Sigmoid colon (tissue), 4 donors: Measurements from ENCODE around the gene OGFR.

Experiments
- EP300 ChIP-seq, 4 donors: sonication (generic); formaldehyde crosslinking; IDR thresholded peaks; one replicate each; pipeline ENCODE4 v1.6.1; 2017; ENCODE audit warnings: antibody characterized with exemption in 4 of 4
- POLR2AphosphoS5 ChIP-seq, 4 donors: sonication (generic); formaldehyde crosslinking; IDR thresholded peaks; one replicate each; pipeline ENCODE4 v1.6.1; 2017; ENCODE audit warnings: antibody characterized with exemption in 4 of 4
- TF ChIP-seq, protein P1 (sequence below), 4 experiments: fragments of 450-650 bp in 3 of 4; fragments of 200-600 bp in 1 of 4; IDR thresholded peaks; one replicate each; pipeline ENCODE4 v1.5.1; 2016 to 2019; ENCODE audit warnings: antibody characterized with exemption in 4 of 4, mild to moderate bottlenecking in 3 of 4, moderate library complexity in 2 of 4

DNA sequence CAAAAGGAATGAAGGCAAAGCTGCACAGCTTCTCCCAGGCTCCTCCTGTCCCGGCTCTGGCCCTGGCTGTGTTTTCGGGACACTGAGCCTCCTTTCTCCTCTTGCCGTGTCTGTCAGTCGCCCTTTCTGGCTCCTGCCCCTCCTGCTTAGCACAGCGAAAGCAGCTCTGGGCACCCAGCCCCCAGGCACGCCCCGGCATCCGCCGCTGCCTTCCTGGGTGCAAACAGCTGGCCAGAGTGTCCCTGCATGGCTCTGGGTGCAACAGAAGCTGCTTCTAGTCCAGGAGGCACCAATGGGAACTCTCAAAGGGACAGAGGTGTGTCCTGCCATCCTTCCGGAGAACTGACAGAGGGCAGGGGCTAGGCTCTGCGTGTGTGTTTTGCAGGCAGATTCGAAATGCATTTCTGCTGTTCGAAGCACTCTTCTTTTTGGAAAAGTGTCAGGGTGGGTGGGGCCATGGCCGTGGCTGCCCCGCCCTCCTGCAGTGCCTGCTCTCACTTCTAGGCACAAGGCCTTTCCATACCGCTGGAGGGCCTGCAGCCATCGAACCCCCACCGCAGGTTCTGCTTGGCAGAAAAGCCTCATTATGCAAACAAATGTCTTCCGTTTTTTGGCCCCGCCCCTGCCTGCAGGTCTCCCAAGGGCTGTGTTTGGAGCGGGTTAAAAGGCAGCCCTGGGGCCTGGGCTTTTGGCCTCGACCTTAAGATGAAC is 27.7 kb downstream of the OGFR start:
- TF ChIP-seq, protein P1, sequence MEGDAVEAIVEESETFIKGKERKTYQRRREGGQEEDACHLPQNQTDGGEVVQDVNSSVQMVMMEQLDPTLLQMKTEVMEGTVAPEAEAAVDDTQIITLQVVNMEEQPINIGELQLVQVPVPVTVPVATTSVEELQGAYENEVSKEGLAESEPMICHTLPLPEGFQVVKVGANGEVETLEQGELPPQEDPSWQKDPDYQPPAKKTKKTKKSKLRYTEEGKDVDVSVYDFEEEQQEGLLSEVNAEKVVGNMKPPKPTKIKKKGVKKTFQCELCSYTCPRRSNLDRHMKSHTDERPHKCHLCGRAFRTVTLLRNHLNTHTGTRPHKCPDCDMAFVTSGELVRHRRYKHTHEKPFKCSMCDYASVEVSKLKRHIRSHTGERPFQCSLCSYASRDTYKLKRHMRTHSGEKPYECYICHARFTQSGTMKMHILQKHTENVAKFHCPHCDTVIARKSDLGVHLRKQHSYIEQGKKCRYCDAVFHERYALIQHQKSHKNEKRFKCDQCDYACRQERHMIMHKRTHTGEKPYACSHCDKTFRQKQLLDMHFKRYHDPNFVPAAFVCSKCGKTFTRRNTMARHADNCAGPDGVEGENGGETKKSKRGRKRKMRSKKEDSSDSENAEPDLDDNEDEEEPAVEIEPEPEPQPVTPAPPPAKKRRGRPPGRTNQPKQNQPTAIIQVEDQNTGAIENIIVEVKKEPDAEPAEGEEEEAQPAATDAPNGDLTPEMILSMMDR (IDR thresholded peaks at IDR 0.05), result no peak
- TF ChIP-seq POLR2AphosphoS5 (IDR thresholded peaks at IDR 0.05) (no peak), EP300 (IDR thresholded peaks at IDR 0.05) (no peak)
